Keratinocyte (primary cell): ENCODE data around the gene SMIM28. TPM values are rescaled to one million over a fixed set of nuclear protein-coding genes. Genes with fewer than 3 reads are reported as not detected.

ENCODE experiments used
- DNase-seq: peaks from one replicate; pipeline ENCODE4 v3.0.0-alpha.2; 2011; ENCODE audit warnings: low read depth, missing footprints, low spot score
- FAIRE-seq: peaks from 2 replicates; lab custom pipeline; 2011; peaks lifted over from hg19 to GRCh38; lab: Jason Lieb, UNC
- H2AFZ ChIP-seq: 2 replicates; pipeline ENCODE4 v1.6.0; 2012; ENCODE audit warnings: low read length, control low read depth, inconsistent platforms; ENCODE audit not compliant: control insufficient read depth
- H3K27ac ChIP-seq: 2 replicates; pipeline ENCODE4 v1.5.1; 2011; ENCODE audit warnings: low read length; ENCODE audit not compliant: control insufficient read depth, insufficient read depth
- H3K27me3 ChIP-seq: 3 replicates; pipeline ENCODE4 v1.6.0; 2011; ENCODE audit warnings: low read length; ENCODE audit not compliant: control insufficient read depth, insufficient read depth; ENCODE audit errors: extremely low read depth
- H3K36me3 ChIP-seq, 2 experiments: 2 replicates in 1 of 2; 3 replicates in 1 of 2; pipeline ENCODE4 v1.5.1; 2011; ENCODE audit warnings: low read length in 2 of 2, mild to moderate bottlenecking in 1 of 2; ENCODE audit not compliant: control insufficient read depth in 2 of 2, insufficient read depth in 2 of 2; ENCODE audit errors: extremely low read depth in 1 of 2
- H3K4me1 ChIP-seq: 3 replicates; pipeline ENCODE4 v1.5.1; 2011; ENCODE audit warnings: low read length; ENCODE audit not compliant: control insufficient read depth, insufficient read depth; ENCODE audit errors: extremely low read depth
- H3K4me2 ChIP-seq: 3 replicates; pipeline ENCODE4 v1.6.0; 2011; ENCODE audit warnings: low read depth, low read length; ENCODE audit not compliant: control insufficient read depth, insufficient read depth; ENCODE audit errors: extremely low read depth
- H3K4me3 ChIP-seq, 3 experiments: fragments of 200-600 bp in 1 of 3; sonication (generic) in 1 of 3; 2 replicates in 2 of 3; 3 replicates in 1 of 3; pipeline ENCODE4 v1.5.1; 2011 to 2016; ENCODE audit warnings: low read length in 3 of 3, mild to moderate bottlenecking in 3 of 3, control low read depth in 2 of 3, inconsistent platforms in 1 of 3, low read depth in 1 of 3, mixed read lengths in 1 of 3, mixed run types in 1 of 3, moderate library complexity in 1 of 3; ENCODE audit not compliant: control insufficient read depth in 2 of 3, insufficient read depth in 2 of 3; ENCODE audit errors: extremely low read depth in 1 of 3
- H3K79me2 ChIP-seq: 2 replicates; pipeline ENCODE4 v1.6.0; 2012; ENCODE audit warnings: low read length; ENCODE audit not compliant: control insufficient read depth, insufficient read depth
- H3K9ac ChIP-seq: 3 replicates; pipeline ENCODE4 v1.6.0; 2011; ENCODE audit warnings: low read length; ENCODE audit not compliant: control insufficient read depth, insufficient read depth; ENCODE audit errors: extremely low read depth
- H3K9me1 ChIP-seq: 3 replicates; pipeline ENCODE4 v1.6.0; 2011; ENCODE audit warnings: low read length; ENCODE audit not compliant: control insufficient read depth, insufficient read depth; ENCODE audit errors: extremely low read depth
- H3K9me3 ChIP-seq: 2 replicates; pipeline ENCODE4 v1.5.1; 2012; ENCODE audit warnings: low read depth, low read length; ENCODE audit not compliant: control insufficient read depth
- H4K20me1 ChIP-seq: 3 replicates; pipeline ENCODE4 v1.6.0; 2011; ENCODE audit warnings: low read length; ENCODE audit not compliant: control insufficient read depth, insufficient read depth; ENCODE audit errors: extremely low read depth
- EZH2 ChIP-seq: IDR thresholded peaks from one replicate; pipeline ENCODE4 v1.6.1; 2012; ENCODE audit warnings: inconsistent platforms, mild to moderate bottlenecking, low read length, moderate library complexity
- dilution Hi-C: fragments of 300-500 bp; cut with MboI; formaldehyde crosslinking; loops from one replicate; pipeline ENCODE4 v1.7.0; 2020; ENCODE audit warnings: low sequenced_read_pairs; ENCODE audit not compliant: extremely low pct_ligation_motif_present
- polyA plus RNA-seq, 5 experiments: library from polyadenylated mRNA; depleted of rRNA in 3 of 5; stranded (reverse) in 3 of 5; stranded (forward) in 1 of 5; unstranded in 1 of 5; fragments of >200 nt; gene quantifications; 1 replicate in 1 of 5; 2 replicates in 3 of 5; 3 replicates in 1 of 5; pipeline versions ENCODE4 v1.2.1 to v1.2.3, GENCODE V29; 2011 to 2012; ENCODE audit warnings: missing spikeins in 2 of 5, low read depth in 1 of 5, low replicate concordance in 1 of 5
- TF ChIP-seq, protein P1 (sequence below), 3 experiments: IDR thresholded peaks in 1 of 3; conservative IDR thresholded peaks in 1 of 3; optimal IDR thresholded peaks in 1 of 3; 2 replicates in 2 of 3; 3 replicates in 1 of 3; pipeline versions ENCODE3 to v1.5.1; 2011; ENCODE audit warnings: low read length in 3 of 3, mild to moderate bottlenecking in 3 of 3, moderate library complexity in 2 of 3, control low read depth in 1 of 3, inconsistent platforms in 1 of 3; ENCODE audit not compliant: insufficient read depth in 2 of 3; ENCODE audit errors: extremely low read depth in 1 of 3

SMIM28 gene
- polyA plus RNA-seq, 1 donor (not counting 4 experiments of a cell fraction or from before 2014, with no cell fraction given) = not detected

- H2AFZ ChIP-seq = no peak overlapping the region
- no peaks in the 10 kb centered on the region for H3K9me1 ChIP-seq
- H3K4me2 ChIP-seq = no peak overlapping the region
- H3K9me3 ChIP-seq = no peaks in the 10 kb centered on the region
- dilution Hi-C loops = no loop called here
- H3K4me3 ChIP-seq = no peak overlapping the region
- TF ChIP-seq, protein P1, sequence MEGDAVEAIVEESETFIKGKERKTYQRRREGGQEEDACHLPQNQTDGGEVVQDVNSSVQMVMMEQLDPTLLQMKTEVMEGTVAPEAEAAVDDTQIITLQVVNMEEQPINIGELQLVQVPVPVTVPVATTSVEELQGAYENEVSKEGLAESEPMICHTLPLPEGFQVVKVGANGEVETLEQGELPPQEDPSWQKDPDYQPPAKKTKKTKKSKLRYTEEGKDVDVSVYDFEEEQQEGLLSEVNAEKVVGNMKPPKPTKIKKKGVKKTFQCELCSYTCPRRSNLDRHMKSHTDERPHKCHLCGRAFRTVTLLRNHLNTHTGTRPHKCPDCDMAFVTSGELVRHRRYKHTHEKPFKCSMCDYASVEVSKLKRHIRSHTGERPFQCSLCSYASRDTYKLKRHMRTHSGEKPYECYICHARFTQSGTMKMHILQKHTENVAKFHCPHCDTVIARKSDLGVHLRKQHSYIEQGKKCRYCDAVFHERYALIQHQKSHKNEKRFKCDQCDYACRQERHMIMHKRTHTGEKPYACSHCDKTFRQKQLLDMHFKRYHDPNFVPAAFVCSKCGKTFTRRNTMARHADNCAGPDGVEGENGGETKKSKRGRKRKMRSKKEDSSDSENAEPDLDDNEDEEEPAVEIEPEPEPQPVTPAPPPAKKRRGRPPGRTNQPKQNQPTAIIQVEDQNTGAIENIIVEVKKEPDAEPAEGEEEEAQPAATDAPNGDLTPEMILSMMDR (optimal IDR thresholded peaks at IDR 0.05 in 1 of 3, IDR thresholded peaks at IDR 0.05 in 1 of 3, conservative IDR thresholded peaks at IDR 0.05 in 1 of 3; ENCODE audit: extremely low read depth in 1 of 3, insufficient read depth in 2 of 3, low read length in 3 of 3) = no peak
- no peak for TF ChIP-seq EZH2
- no peak overlapping the region for H3K9ac ChIP-seq
- H3K4me1 ChIP-seq = no peaks in the 10 kb centered on the region
- H4K20me1 ChIP-seq = no peaks in the 10 kb centered on the region
- no peak for DNase-seq
- FAIRE-seq = no peak
- no peaks in the 10 kb centered on the region for H3K27me3 ChIP-seq
- H3K27ac ChIP-seq = no peak overlapping the region
- no peaks in the 10 kb centered on the region for H3K79me2 ChIP-seq
- no peaks in the 10 kb centered on the region for H3K36me3 ChIP-seq
Measured at GRCh38 chr6:138347864-138348263, 29.8 kb upstream of the SMIM28 start.

DNA sequence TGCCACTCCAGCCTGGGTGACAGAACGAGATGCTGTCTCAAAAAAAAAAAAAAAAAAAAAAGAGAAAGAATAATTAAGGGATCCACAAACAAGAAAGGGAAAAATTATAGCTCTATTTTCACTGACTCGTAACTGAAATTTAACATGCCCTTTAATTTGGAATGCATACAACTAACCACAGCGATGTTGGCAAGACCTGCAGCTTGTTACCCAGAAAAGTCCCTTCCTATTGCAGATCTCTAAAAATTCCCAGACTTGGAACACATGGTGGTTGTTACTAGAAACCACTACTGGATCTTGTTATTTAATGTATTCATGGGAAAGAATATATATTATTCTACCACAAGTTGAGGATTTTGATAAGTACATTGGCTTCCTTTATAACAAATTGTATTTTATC lies 27.8 kb upstream of the SMIM28 start:
- DNase-seq (no peak), FAIRE-seq (no peak)
- no peak overlapping the region for H2AFZ ChIP-seq
- H3K27me3 ChIP-seq = no peaks in the 10 kb centered on the region
- no peak overlapping the region for H3K4me3 ChIP-seq
- no peaks in the 10 kb centered on the region for H3K4me1 ChIP-seq
- H3K9me1 ChIP-seq = no peaks in the 10 kb centered on the region
- dilution Hi-C loops = no loop called here
- no peaks in the 10 kb centered on the region for H3K79me2 ChIP-seq
- no peak overlapping the region for H3K27ac ChIP-seq
- H3K4me2 ChIP-seq = no peak overlapping the region
- H4K20me1 ChIP-seq = no peaks in the 10 kb centered on the region
- no peaks in the 10 kb centered on the region for H3K9me3 ChIP-seq
- H3K36me3 ChIP-seq = no peaks in the 10 kb centered on the region
- no peak overlapping the region for H3K9ac ChIP-seq
- TF ChIP-seq, protein P1 (optimal IDR thresholded peaks at IDR 0.05 in 1 of 3, IDR thresholded peaks at IDR 0.05 in 1 of 3, conservative IDR thresholded peaks at IDR 0.05 in 1 of 3; ENCODE audit: extremely low read depth in 1 of 3, insufficient read depth in 2 of 3, low read length in 3 of 3) = no peak
- no peak for TF ChIP-seq EZH2
